ENCODE measurements around the gene FMO2. TPM values are rescaled to one million over a fixed set of nuclear protein-coding genes. Genes with fewer than 3 reads are reported as not detected.

Gene FMO2
- total and polyA plus RNA-seq, 2 of the 8 experiments (the other 6 are each of a cell fraction or from before 2014, with no cell fraction given), result not detected

DNA sequence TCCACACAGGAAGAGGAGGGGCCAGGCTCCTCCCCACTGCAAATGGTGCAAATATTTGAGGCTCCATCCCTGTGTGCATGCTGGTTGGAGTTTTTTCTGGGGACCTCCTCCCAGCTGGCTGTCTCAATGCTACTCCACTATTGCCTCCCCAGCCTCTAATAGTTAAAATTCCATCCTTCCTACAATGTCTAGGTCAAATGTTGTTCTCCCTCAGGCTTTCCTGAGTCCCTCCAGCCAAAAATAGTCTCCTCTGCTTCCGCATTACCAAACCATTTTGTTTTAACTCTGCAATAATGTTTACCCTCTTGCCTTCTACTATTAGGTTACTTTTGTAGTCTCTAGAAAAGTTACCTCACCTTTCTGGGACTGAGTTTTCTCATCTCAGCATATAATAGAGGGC is 33.6 kb downstream of the FMO2 start:
- no peak for DNase-seq (ENCODE audit: low read depth in 1 of 2, low spot score in 2 of 2)
- TF ChIP-seq GTF2F1 (IDR thresholded peaks at IDR 0.05; ENCODE audit: borderline replicate concordance, low read depth, low read length), result no peak
- TF ChIP-seq, protein P1, sequence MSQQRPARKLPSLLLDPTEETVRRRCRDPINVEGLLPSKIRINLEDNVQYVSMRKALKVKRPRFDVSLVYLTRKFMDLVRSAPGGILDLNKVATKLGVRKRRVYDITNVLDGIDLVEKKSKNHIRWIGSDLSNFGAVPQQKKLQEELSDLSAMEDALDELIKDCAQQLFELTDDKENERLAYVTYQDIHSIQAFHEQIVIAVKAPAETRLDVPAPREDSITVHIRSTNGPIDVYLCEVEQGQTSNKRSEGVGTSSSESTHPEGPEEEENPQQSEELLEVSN (IDR thresholded peaks at IDR 0.05), result no peak
- TF ChIP-seq BCL11A (IDR thresholded peaks at IDR 0.05; ENCODE audit: low read depth in 2 of 2, low read length in 2 of 2), result no peak
- TF ChIP-seq, protein P2, sequence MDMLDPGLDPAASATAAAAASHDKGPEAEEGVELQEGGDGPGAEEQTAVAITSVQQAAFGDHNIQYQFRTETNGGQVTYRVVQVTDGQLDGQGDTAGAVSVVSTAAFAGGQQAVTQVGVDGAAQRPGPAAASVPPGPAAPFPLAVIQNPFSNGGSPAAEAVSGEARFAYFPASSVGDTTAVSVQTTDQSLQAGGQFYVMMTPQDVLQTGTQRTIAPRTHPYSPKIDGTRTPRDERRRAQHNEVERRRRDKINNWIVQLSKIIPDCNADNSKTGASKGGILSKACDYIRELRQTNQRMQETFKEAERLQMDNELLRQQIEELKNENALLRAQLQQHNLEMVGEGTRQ (IDR thresholded peaks at IDR 0.05; ENCODE audit: low read length), result no peak
- no peak for TF ChIP-seq BRCA1 (IDR thresholded peaks at IDR 0.05; ENCODE audit: low read depth, low read length)
- no peak for TF ChIP-seq SP1 (IDR thresholded peaks at IDR 0.05; ENCODE audit: low read depth, low read length)
- no peak for TF ChIP-seq SIX5 (IDR thresholded peaks at IDR 0.05; ENCODE audit: low read depth, low read length)
- no peak for TF ChIP-seq RFX5 (IDR thresholded peaks at IDR 0.05; ENCODE audit: borderline replicate concordance, low read depth, low read length)
- no peak for TF ChIP-seq CREB1 (IDR thresholded peaks at IDR 0.05)
- TF ChIP-seq BACH1 (IDR thresholded peaks at IDR 0.05; ENCODE audit: low read length), result no peak
- TF ChIP-seq SRF (IDR thresholded peaks at IDR 0.05; ENCODE audit: low read depth, low read length), result no peak
- no peak for TF ChIP-seq SP2 (IDR thresholded peaks at IDR 0.05; ENCODE audit: low read length)
- no peak for TF ChIP-seq MAFK (IDR thresholded peaks at IDR 0.05; ENCODE audit: low read depth, low read length)

More for the DNA sequence above, 33.6 kb downstream of the FMO2 start:
- Histone ChIP-seq H2BK20ac (ENCODE audit: low read length) (0 out of 2 replicates have a peak overlapping the region, but pooled peaks have one; percentile 25), H2BK15ac (ENCODE audit: low read length) (no peak overlapping the region), H2BK12ac (ENCODE audit: low read depth, low read length) (no peak overlapping the region), H3K27ac (ENCODE audit: low read depth, low read length) (no peak overlapping the region), H2BK5ac (ENCODE audit: low read depth, low read length) (peak overlapping the region; percentile 38; the same call in 1 of the 2 replicates), H3K4me1 (replicated peaks in 1 of 4; ENCODE audit: control insufficient read depth in 3 of 4, insufficient read depth in 4 of 4, low read length in 3 of 4) (peaks cover 2 to 20% (median 17%) of the 10 kb centered on the region in 4 experiments; a peak in 6 of 7 replicates), H4K91ac (replicated peaks; ENCODE audit: insufficient read length, low read length) (peak overlapping the region; percentile 29), H2BK120ac (replicated peaks; ENCODE audit: low read depth, low read length) (peak overlapping the region; percentile 78), H3K9me3 (ENCODE audit: insufficient read depth in 2 of 2, low read depth in 1 of 2, low read length in 1 of 2) (peaks cover 5 to 6% of the 10 kb centered on the region in 2 experiments; a peak in 2 of 4 replicates), H4K8ac (ENCODE audit: extremely low read depth, insufficient read depth, low read length) (no peak overlapping the region), H3K14ac (ENCODE audit: insufficient read length) (no peak overlapping the region), H3K18ac (ENCODE audit: extremely low read depth, low read length) (peak overlapping the region; percentile 39; the same call in 1 of the 2 replicates), H3K56ac (replicated peaks; ENCODE audit: insufficient read length, low read depth, low read length) (no peak overlapping the region), H3K79me2 (ENCODE audit: control insufficient read depth in 1 of 2, insufficient read depth in 2 of 2, low read length in 2 of 2) (no peaks in the 10 kb centered on the region), H3K23ac (ENCODE audit: insufficient read length) (no peak overlapping the region), H3K27me3 (replicated peaks in 1 of 4; ENCODE audit: control insufficient read depth in 3 of 4, extremely low read depth in 1 of 4, insufficient read depth in 3 of 4, low read length in 3 of 4) (no peaks in the 10 kb centered on the region), H3K4ac (replicated peaks; ENCODE audit: insufficient read length, low read depth, low read length) (no peak overlapping the region), H2AFZ (ENCODE audit: low read length) (no peak overlapping the region), H3K23me2 (ENCODE audit: low read depth, low read length) (no peaks in the 10 kb centered on the region; the same call in 1 of the 2 replicates), H4K20me1 (replicated peaks in 1 of 2; ENCODE audit: control insufficient read depth in 1 of 2, insufficient read depth in 2 of 2, low read length in 2 of 2) (no peaks in the 10 kb centered on the region), H3K9ac (replicated peaks in 1 of 4; ENCODE audit: extremely low read depth in 1 of 4, low read depth in 3 of 4, low read length in 3 of 4) (no peak overlapping the region), H4K5ac (ENCODE audit: insufficient read length, low read depth, low read length) (no peak overlapping the region), H3K4me3 (ENCODE audit: extremely low read depth in 1 of 4, insufficient read depth in 2 of 4, low read depth in 3 of 4, low read length in 4 of 4) (no peak overlapping the region; a peak in 1 of 8 replicates), H3K4me2 (ENCODE audit: insufficient read depth in 1 of 2, low read depth in 2 of 2, low read length in 2 of 2) (no peak overlapping the region; a peak in 1 of 4 replicates), H3K79me1 (ENCODE audit: low read depth, low read length) (no peaks in the 10 kb centered on the region), H3K36me3 (ENCODE audit: control insufficient read depth in 2 of 4, insufficient read depth in 4 of 4, low read length in 3 of 4) (peaks cover 0 to 7% (median 3%) of the 10 kb centered on the region in 4 experiments; a peak in 2 of 8 replicates), H2AK5ac (ENCODE audit: low read depth, low read length) (no peak overlapping the region)
- CTCF ChIA-PET (ENCODE audit: partially characterized antibody), result interaction anchor here (1.1 to 1.6 kb wide), 2 partner anchors 8 to 31 kb away, joined by 5 read pairs; no protein-coding TSS in a partner anchor
- WGBS, 2 experiments (ENCODE audit: extremely low coverage in 1 of 2, insufficient coverage in 1 of 2, insufficient read length in 1 of 2, insufficient replicate concordance in 2 of 2, low coverage in 1 of 2, low lambda C conversion rate in 2 of 2, missing lambda C conversion rate in 1 of 2), result 90% methylated on average over 1 of the region's 1 CpG; no CpG with 5 or more reads in 1 of the 2 experiments
- no peak for FAIRE-seq
- POLR2A ChIA-PET (ENCODE audit: partially characterized antibody), result interaction anchor here (0.6 kb wide), 1 partner anchor 97 kb away, joined by 3 read pairs; no protein-coding TSS in a partner anchor

All from H1 (cell line).